ENCODE results near the gene FAM47E.

DNA sequence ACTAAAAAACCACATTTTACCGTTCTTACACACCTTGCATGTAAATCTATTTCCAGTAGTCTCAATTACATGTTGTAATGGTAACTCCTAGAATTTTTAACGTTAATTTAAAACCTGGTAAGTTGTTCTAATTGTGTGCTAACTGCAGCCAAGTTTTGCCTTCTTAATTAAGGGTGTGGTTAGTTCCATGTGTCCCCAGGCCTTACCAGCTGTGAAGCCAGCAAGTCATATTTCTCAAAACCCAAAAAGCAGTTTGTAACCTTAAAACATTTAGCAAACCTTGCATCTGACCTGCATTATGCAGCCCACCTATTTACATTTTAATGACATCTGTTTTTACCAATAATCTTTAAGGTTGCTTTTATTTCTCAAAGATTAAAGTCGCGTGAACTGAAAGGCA is 18.4 kb upstream of the FAM47E start:
- TF ChIP-seq, protein P1, sequence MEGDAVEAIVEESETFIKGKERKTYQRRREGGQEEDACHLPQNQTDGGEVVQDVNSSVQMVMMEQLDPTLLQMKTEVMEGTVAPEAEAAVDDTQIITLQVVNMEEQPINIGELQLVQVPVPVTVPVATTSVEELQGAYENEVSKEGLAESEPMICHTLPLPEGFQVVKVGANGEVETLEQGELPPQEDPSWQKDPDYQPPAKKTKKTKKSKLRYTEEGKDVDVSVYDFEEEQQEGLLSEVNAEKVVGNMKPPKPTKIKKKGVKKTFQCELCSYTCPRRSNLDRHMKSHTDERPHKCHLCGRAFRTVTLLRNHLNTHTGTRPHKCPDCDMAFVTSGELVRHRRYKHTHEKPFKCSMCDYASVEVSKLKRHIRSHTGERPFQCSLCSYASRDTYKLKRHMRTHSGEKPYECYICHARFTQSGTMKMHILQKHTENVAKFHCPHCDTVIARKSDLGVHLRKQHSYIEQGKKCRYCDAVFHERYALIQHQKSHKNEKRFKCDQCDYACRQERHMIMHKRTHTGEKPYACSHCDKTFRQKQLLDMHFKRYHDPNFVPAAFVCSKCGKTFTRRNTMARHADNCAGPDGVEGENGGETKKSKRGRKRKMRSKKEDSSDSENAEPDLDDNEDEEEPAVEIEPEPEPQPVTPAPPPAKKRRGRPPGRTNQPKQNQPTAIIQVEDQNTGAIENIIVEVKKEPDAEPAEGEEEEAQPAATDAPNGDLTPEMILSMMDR (IDR thresholded peaks at IDR 0.05): no peak
- no peak for TF ChIP-seq POLR2A (IDR thresholded peaks at IDR 0.05)

Data from heart left ventricle (tissue), 13 donors.